Nucleus accumbens (tissue), 56 donors: ENCODE measurements around the gene TTC9.
A peak's percentile ranks its signal among the peaks of the same experiment; 100 is the strongest.
"Not testable (repeated sequence)": the region's sequence is repeated elsewhere in the genome, so short reads cannot be mapped to it uniquely, and the experiment has no call there.

Experiments
- DNase-seq, 56 donors: peaks; one replicate each; lab custom pipeline; 2025; lab: John Stamatoyannopoulos, UW

Gene TTC9

GRCh38 chr14:70670992-70671651 lies 29.4 kb downstream of the TTC9 start:
- no peak for DNase-seq

- no peak for DNase-seq
Measured at GRCh38 chr14:70671652-70672644, 30.2 kb downstream of the TTC9 start.

GRCh38 chr14:70677341-70677740 lies 35.6 kb downstream of the TTC9 start:
- DNase-seq: no peak

GRCh38 chr14:70680748-70681147 lies 39.0 kb downstream of the TTC9 start:
- no peak for DNase-seq

DNA sequence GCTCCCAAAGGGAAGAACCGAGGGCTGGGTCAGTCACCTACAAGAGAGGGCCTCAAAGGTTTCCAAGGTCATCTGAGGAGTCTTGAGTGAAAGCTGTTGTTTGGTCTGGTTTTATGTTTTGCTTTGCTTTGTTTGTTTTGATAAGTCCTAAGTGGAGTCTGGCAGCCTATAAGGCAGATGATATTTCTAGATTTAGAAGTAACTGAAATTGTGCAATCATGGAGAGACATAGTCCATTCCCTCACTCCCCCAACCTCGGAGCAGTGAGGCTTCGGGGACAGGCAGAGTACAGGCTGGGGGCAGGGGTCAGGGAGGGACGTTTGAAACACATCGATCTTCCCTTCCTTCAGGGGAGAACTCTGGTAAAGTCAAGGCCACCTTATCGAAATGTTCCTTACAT lies 42.3 kb downstream of the TTC9 start:
- no peak for DNase-seq

- no peak for DNase-seq
Measured at GRCh38 chr14:70685474-70686197, 43.9 kb downstream of the TTC9 start.

GRCh38 chr14:70692210-70692609 lies 50.5 kb downstream of the TTC9 start:
- peak in 13 of 56 donors; percentile 0 to 20 (median 7) for DNase-seq

DNA sequence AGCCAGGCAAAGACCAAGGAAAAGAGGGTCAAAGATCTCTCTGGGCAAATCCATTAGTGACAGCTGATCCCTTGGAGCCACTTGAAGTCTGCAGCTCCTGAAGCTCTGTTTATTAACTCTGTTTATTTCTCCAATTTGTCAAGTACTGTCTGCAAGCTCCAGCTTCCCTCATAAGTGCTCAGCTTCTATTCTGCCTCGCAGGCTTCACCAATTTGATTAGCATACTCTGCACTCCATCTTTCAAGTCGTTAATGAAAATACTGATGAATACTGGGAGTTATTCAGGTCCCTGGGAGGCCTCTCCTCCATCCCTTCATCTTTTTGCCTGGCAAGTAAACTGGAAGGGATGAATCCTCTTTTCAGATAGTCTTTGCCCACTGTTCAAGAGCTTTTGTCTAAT lies 54.3 kb downstream of the TTC9 start:
- no peak for DNase-seq

DNA sequence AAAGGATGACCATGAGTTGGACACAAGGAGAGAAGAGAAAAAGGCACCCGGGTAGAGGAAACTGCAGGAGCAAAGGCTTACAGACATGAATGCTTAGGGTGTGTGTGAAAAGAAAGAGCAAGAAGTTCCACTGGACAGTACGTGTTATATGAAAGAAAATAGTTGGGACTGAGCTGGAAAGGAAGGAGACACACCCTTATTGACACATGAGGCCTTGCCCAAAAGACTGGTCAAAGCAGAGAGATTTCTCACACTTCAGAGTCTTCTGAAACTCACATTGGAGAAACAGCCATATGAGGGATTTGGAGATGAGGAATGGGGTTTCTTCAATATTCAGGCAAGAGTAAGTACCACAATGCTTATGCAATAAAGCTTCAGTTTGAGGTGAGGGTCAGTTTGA lies 56.0 kb downstream of the TTC9 start:
- no peak for DNase-seq

GRCh38 chr14:70698288-70698687 lies 56.6 kb downstream of the TTC9 start:
- no peak for DNase-seq

DNA sequence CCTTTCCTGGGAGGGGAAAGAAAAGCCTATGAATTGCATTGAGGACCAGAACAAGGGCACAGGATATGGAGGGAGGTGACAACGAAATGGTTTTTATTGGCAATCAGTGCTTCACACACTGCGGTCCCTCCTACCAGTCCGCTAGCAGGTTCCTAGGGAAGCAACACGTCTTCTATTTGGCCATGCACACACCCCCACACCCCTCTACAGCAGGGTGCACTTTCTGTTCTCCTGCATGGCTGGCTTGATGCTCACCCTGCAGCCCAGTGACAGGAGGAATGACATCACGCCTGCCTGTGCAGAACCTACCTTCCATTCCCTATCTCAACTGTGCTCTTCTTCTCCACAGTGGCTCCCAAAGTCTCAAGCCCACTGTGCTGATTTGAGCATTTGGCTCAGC lies 57.9 kb downstream of the TTC9 start:
- DNase-seq: no peak

DNA sequence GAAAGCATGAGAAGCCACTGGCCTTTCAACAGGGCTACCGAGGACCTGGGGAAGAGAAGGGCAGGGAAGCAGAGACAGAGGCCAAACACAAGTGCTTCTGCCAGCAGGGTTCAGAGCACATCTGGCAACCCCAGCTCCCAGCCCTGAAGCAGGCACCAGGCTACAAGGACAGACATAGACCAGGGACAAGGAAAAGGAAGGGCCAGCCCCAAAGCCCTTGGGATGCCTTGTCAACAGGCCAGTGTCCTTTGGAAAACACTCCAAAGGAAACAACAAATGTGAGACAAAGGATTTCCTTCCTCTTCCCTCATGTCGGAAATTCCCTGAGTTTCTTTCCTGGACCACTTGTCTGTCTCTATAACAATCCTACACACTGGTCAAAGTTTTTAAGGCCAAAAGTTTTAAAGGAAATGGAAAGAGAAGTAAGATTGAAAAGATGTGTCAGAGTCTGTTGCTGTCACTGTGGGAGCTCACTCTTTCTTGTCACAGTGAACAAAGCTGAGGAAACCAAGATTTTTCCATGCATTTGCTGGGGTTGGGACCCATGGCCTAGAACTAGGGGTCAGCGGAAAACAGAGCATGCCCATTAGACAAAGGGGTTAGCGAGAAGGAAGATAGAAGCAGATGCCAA lies 59.4 kb downstream of the TTC9 start:
- DNase-seq: no peak

GRCh38 chr14:70701610-70702009 lies 59.9 kb downstream of the TTC9 start:
- DNase-seq: no peak

GRCh38 chr14:70702161-70702560 lies 60.4 kb downstream of the TTC9 start:
- no peak for DNase-seq

- DNase-seq: not testable (repeated sequence)
Measured at GRCh38 chr14:70703621-70704168, 62.0 kb downstream of the TTC9 start.

GRCh38 chr14:70704960-70705359 lies 63.2 kb downstream of the TTC9 start:
- no peak for DNase-seq

DNA sequence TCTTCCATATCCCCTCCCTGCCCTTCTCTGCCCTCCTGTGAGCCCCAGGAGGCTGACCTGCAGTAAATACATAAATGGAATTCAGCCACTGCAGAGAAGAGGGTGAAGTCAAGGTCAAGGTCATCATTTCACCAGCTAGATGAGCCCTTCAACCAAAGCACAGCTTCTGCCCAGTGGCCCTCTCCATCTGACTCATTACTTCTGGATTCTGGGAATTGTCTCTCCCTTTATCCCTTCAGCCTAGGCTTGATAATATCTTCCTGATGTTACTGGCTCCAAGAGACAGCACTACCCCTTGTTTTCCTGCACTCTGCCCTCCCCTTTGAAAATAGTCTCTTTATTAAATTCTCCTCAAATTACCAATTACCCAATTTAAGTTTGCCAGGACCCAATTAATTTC lies 64.5 kb downstream of the TTC9 start:
- no peak for DNase-seq

DNA sequence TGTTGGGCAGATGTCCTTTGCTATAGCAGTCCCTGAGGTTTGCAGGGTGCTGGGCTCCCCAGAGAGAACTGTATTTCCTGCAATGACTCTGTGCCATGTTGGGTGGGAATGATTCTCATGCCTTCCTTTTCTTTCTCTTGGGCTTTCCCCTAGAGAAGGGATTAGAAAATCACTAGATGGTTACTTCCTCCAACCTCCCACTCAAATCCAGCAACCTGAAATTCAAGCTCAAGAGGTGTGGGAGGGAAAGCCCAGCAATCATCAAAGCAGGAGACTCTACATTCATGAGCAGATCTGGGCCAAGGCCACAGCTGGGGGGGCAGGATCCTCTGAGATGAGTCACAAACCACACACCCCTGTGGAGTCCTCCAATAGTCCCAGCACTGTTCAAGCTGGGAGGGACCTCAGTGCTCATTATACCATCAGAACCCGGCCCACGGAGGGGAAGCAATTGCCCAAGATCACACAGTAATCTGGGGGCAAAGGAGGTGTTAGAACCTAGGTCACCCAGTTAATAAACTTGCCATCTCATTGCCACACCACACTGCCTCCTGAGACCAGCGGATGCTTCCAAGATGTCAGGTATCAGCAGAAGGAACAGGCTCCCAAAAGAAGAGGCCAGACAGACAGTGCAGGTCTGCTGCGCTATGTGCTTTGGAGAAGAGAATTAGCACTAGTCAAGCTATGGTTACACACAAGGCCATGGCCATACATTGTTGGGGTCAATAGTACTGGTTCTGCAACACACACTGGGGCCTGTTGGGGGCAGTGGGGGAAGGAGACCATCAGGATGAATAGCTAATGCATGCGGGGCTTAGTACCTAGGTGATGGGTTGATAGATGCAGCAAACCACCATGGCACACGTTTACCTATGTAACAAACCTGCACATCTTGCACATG lies 65.7 kb downstream of the TTC9 start:
- DNase-seq: no peak
